GM19324 (cell line): ENCODE measurements around the gene ARHGEF25.

Experiments
- ATAC-seq: cut with Tn5 transposase; IDR thresholded peaks from one replicate; pipeline ENCODE4 v1.9.1; 2021; ENCODE audit warnings: mild to moderate bottlenecking, moderate library complexity; ENCODE audit not compliant: unreplicated experiment, low FRiP score

The ARHGEF25 gene

DNA sequence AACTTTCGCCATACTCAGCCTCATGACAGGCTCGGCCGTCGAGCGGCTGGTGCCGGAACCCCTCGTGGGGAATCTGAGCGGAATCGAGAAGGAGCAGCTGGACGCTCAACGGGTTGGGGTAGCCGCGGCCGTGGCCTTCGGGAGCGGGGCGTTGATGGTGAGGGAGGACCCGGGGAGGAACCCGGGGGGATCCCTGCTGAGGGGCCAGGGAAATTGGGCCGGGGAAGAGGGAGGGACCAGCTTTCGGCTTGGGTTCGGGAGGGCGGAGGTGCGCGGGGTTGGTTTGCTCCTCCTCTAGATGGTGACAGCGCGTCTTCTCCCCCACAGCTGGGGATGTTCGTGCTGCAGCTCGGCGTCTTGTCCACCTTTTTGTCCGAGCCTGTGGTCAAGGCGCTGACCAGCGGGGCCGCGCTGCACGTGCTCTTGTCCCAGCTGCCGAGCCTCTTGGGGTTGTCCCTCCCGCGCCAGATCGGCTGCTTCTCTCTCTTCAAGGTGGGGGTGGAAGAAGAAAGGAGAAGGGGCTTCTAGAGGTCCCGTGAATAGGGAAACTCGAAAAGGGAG, 9.8 kb downstream of the ARHGEF25 start:
- ATAC-seq: no peak

DNA sequence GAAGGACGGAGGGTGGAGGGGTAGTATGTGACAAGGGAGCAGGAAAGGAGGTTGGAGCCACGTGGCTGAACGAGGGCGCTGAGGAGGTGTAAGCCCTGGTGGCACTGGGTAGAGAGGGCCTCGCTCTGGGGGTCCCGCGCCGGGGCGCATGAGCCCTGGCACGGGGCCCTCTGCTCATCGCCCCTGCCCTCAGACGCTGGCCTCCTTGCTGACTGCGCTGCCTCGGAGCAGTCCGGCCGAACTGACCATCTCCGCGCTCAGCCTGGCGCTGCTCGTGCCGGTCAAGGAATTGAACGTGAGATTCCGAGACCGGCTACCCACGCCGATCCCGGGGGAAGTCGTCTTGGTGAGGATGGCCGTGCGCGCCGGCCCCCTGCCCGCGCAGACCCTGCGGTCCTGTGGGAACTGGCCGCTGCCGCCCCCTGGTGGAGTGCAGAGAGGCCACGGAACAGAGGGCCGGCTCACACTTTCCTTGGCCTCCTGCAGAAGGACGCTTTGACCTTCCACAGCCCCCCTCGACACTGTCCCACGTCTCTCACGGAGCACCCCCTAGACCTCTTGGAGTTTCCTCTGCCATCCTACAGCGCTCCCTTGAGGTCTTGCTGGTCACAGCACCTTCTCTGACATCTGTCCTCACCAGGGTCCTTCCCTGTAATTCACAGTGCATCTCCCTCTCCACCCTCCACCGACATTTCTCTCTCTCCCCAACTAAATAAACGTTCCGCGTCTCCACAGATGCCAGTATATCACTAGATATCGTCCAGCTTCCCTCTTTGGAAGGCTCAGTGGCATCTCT, 10.5 kb downstream of the ARHGEF25 start:
- ATAC-seq: no peak

DNA sequence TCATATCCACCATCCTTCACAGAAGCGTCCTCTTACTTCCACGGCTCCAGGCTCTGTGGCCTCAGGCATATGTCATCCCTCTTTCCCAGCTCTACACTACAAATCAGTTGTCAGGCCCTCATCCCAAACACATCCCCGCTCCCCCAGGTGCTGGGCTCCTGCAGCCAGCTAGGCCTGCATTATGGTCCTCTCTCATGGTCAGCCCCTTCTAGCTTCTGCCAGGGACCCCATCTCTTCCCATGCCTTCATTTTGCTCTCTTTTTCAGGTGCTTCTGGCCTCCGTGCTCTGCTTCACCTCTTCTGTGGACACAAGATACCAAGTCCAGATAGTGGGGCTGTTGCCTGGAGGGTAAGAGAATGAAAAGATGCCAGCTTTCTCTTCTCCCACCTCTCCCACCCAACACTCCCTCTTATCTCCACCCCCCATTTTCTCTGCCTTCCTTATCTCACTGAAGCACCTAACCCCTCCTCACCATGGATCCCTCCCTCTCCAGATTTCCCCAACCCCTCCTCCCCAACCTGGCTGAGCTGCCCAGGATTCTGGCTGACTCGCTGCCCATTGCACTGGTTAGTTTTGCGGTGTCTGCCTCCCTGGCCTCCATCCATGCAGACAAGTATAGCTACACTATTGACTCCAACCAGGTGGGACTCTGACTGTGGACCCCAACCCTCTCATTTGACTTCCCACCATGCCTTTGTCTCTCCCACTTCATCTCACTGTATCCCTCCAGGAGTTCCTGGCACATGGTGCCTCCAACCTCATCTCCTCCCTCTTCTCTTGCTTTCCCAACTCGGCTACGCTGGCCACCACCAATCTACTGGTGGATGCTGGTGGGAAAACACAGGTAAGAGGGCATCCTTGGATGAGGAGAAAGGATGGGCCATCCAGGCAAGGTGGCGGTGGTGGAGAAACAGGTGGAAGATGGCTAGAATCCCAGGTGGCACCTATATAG, 11.3 kb downstream of the ARHGEF25 start:
- ATAC-seq: no peak

DNA sequence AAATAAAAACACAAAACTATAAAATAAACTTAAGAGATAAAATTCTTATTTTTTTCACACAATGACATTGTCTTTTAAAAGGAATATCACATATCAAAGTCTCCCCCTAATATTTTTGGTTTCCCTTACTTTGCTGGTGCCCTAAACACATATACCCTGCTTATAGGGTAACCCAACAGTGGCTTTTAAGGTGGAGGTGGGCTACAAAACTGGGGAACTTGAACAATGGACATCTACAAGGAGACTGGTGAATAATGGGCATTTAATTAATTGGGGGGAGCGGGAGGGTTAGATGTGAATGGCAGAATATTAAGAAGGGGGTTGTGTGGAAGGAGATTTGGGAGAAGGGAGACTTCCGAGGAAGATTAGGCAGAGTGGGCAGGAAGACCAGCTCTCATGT, 12.2 kb downstream of the ARHGEF25 start:
- ATAC-seq: no peak

DNA sequence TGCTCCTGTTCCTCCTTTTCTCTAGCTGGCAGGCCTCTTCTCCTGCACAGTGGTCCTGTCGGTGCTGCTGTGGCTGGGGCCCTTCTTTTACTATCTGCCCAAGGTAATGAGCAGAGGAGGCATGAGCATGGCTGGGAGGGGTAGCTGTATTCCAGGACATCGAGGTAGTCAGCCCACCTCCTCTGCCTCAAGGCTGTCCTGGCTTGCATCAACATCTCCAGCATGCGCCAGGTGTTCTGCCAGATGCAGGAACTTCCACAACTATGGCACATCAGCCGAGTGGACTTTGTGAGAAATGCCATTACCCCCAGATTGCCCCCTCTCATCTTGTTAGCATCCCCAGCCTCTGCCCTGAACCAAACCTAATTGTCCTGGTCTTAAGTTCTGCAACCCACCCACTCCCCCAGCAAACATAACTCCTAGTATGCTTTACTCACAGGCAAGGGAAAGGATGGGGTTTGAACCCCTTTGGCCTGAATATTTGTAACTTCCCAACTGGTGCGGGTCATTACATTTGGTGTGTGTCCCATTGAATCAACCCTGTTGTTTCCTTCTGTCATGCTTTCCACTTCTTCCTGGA, 12.7 kb downstream of the ARHGEF25 start:
- ATAC-seq: no peak

DNA sequence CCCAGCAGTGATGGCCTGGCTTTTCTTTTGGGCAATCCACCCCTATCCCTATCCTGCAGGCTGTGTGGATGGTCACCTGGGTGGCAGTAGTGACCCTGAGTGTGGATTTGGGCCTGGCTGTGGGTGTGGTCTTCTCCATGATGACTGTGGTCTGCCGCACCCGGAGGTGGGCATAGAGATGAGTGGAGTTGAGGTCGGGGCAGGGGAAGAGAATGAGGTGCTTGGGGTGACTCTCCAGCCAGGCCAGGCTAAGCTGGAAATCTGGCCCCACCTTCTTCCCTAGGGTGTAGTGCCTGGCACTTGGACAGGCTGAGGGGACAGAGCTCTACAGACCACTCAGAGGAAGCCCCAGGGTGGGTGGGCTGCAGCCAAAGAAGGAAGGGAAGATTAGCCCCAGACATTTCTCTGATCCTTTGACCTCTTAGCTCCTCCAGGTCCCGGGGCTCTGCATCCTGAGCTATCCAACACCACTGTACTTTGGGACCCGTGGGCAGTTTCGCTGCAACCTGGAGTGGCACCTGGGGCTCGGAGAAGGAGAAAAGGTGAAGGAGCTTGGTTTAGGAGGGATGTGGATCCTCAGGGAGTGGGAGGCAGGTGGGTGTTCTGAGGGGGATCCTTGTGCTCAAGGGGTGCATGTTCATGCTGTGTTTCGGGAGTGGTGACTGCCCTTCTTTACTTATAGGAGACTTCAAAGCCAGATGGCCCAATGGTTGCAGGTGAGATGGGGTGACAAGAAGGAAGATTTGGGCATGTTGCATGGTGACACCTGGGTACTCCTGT, 13.4 kb downstream of the ARHGEF25 start:
- ATAC-seq: no peak

GRCh38 chr12:57625261-57626032, 14.2 kb downstream of the ARHGEF25 start:
- no peak for ATAC-seq

GRCh38 chr12:57626111-57626920, 15.1 kb downstream of the ARHGEF25 start:
- ATAC-seq: no peak

DNA sequence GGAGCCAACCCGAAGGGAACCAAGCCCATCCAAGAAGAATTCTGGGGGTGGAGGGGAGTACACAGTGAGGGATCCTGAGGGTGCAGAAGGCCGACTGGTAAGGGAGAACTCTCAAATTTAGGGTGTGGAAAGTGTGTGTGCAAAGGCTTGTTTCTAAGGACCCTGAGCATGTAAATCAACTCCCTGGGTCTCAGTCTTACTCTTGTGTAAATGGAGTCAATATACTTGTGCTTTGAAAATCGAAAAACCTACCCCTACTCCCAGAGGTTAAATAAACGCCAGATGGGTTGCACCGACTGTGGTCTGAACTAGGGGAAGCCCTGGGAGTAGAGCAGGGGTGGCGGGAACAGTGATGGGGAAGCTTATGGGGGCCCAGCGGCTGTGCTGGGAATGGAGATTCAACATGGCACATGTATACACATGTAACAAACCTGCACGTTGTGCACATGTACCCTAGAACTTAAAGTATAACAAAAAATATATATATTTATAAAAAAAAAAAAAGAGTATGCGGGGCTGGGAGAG, 15.7 kb downstream of the ARHGEF25 start:
- no peak for ATAC-seq

DNA sequence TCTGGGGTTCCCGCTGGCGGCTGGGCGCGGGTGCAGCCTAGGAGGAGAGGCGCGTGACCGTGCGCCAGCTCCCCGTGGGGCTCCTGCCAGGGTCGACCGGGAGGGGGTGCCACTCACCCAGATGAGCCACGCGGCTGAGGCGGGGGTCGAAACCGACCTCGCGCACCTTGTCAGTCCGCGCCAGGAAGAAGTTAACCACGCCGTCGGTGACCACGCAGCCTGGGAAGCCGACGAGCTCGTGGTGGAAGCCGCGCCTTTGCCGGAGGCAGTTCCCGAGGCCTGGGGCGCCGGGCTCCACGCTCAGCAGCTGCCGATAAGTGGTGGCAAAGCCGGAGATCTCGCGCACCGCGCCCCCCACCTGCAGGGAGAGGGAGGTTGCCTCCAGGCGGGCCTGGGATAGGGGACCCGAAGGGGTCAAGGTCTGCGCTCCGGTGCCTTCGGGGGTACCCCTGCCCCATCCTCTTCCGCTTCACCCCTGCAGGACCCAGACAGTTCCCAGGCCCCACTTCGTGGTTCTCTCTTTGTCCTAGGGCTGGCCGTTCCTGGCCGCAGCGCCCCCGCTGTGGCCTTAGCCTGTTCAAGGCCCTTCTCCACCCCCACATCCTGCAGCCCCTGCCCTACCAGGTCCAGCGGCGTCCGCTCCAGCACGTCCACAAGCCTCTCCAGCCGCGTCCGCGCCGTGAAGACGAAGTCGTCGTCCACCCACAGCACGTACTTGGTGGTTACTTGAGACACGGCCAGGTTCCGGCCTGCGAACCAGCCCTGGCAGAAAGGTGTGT, 16.5 kb downstream of the ARHGEF25 start:
- no peak for ATAC-seq

- ATAC-seq: no peak
Measured at GRCh38 chr12:57628280-57629191, 17.3 kb downstream of the ARHGEF25 start.

- ATAC-seq: no peak
Measured at GRCh38 chr12:57629897-57630471, 18.7 kb downstream of the ARHGEF25 start.

DNA sequence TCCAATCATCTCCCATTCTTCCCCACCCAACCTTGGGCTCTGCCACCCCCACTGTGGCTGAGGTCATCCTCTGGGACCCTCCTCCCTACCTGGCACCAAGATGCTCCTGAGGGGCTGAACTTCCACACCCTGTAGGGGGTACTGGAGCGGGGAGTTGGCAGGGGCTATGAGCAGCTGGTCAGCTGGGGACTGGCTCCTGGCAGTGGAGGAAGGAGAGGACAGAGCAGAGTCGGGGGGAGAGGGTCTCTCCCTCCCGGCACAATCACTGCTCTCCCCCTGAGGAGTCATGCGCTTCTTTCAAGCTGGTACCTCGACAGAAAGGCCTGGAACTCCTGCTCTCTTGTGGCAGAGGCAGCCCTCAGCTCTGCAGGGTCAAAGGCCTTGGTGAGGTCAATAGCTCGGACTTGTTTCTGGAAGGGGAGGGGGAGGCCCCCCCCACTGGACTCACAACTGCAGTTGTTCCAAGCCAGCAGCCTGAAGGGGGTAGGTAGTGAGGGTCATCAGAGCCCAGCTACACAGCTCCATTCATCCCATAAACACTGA, 19.7 kb downstream of the ARHGEF25 start:
- ATAC-seq: no peak

DNA sequence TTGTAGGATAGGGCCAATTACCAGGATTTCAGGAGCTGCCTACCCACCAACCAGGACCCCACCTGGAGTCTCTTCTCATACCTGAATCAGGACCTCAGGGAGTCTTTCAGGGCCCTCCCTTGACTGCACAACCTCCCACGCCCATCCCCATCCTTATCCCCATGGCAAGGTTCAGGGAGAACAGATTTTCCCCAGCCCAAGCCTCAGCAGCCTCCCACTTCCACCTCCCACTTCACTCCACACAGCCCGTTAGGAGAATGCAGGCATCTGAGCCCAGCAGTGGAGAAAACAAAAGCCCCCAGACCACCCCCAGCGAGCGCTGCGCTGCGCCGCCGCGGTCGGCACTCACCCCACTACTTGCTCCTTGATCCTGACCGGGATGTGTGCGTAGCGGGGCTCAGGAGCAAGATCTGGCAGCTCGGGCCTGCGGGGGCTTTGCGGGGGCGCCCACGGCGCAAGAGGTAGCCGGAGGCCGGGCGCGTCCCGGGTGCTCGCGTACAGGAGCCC, 20.4 kb downstream of the ARHGEF25 start:
- ATAC-seq: no peak

- ATAC-seq: no peak
Measured at GRCh38 chr12:57632073-57632957, 21.1 kb downstream of the ARHGEF25 start.
